Eye (tissue), 1 donor: Measurements from ENCODE around the gene TTC38.
A peak's percentile ranks its signal among the peaks of the same experiment; 100 is the strongest.

Experiments used
- DNase-seq: peaks from one replicate; pipeline ENCODE4 v3.0.0-alpha.2; 2015

The TTC38 gene

GRCh38 chr22:46280063-46280817 lies 12.4 kb downstream of the TTC38 start:
- no peak for DNase-seq

- DNase-seq, result no peak
These were observed 13.3 kb downstream of the TTC38 start for GRCh38 chr22:46280999-46281623.

- DNase-seq, result no peak
These were observed 14.3 kb downstream of the TTC38 start for GRCh38 chr22:46281866-46282678.

GRCh38 chr22:46286006-46286405 lies 18.2 kb downstream of the TTC38 start:
- no peak for DNase-seq

- DNase-seq, result no peak
These were observed 19.4 kb downstream of the TTC38 start for GRCh38 chr22:46286941-46287872.

GRCh38 chr22:46287873-46288751 lies 20.3 kb downstream of the TTC38 start:
- DNase-seq, result no peak

GRCh38 chr22:46288846-46289243 lies 21.0 kb downstream of the TTC38 start:
- DNase-seq, result no peak

- DNase-seq, result no peak
These were observed 21.6 kb downstream of the TTC38 start for GRCh38 chr22:46289244-46289891.

- DNase-seq, result no peak
These were observed 22.5 kb downstream of the TTC38 start for GRCh38 chr22:46290121-46290842.

GRCh38 chr22:46290843-46291785 lies 23.3 kb downstream of the TTC38 start:
- DNase-seq, result no peak

- no peak for DNase-seq
These were observed 24.4 kb downstream of the TTC38 start for GRCh38 chr22:46292173-46292572.

GRCh38 chr22:46292732-46293131 lies 24.9 kb downstream of the TTC38 start:
- DNase-seq, result no peak

GRCh38 chr22:46293577-46294260 lies 25.9 kb downstream of the TTC38 start:
- DNase-seq, result no peak

GRCh38 chr22:46294784-46295183 lies 27.0 kb downstream of the TTC38 start:
- no peak for DNase-seq

GRCh38 chr22:46295277-46295971 lies 27.6 kb downstream of the TTC38 start:
- no peak for DNase-seq

- peak; percentile 99 for DNase-seq
These were observed 28.7 kb downstream of the TTC38 start, which contains the start of gene GTSE1 for GRCh38 chr22:46296257-46297150. TSS of gene GTSE1 (plus strand) at chr22:46296870. CDS start at chr22:46297401, 531 bp downstream.
